Gastroesophageal sphincter (tissue), 3 donors: ENCODE measurements around the gene PATJ.

Experiments
- CTCF ChIP-seq, 4 experiments: fragments of 200-600 bp in 2 of 4; fragments of 450-650 bp in 2 of 4; sonication (generic) in 1 of 4; IDR thresholded peaks; one replicate each; pipeline ENCODE4 v1.5.1; 2017 to 2019; ENCODE audit warnings: antibody characterized with exemption in 4 of 4, mild to moderate bottlenecking in 2 of 4, moderate library complexity in 2 of 4
- POLR2AphosphoS5 ChIP-seq: sonication (generic); formaldehyde crosslinking; IDR thresholded peaks from one replicate; pipeline ENCODE4 v1.6.1; 2017; ENCODE audit warnings: antibody characterized with exemption

DNA sequence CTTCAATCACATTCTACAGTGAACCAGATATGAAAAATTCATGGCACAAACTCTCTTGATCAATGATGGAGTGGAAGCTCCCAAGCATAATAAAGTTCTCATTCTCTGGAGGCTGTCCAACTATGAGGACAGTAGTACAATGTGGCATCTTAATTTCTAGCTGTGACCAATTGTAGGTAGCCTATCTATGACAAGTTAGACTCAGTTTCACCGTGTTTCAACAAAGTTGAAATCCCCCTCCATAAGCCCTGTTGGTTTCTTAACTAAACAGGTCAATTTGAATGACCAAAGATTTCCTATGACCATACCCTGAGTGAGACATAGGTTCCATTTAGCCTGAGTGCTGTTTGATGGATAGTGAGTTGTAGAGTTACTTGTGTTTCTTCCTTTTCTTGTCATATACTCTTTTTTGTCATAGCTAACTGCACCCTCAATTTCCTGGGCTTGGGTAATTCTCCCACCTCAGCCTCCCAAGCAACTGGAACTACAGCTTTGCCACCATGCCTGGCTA, 11.8 kb downstream of the PATJ start:
- TF ChIP-seq POLR2AphosphoS5 (no peak), CTCF (IDR thresholded peaks at IDR 0.05) (no peak)
